22Rv1 (cell line): Measurements from ENCODE around the gene EDRF1.

ENCODE experiments used
- H3K27ac ChIP-seq: fragments of 450-650 bp; 2 replicates; pipeline ENCODE4 v1.5.1; 2017
- CTCF ChIP-seq: fragments of 450-650 bp; IDR thresholded peaks from 2 replicates; pipeline ENCODE4 v1.5.1; 2017; ENCODE audit warnings: mild to moderate bottlenecking
- ZFX ChIP-seq: fragments of 450-650 bp; IDR thresholded peaks from 2 replicates; pipeline ENCODE4 v1.6.1; 2017; ENCODE audit warnings: antibody characterized with exemption, borderline replicate concordance

EDRF1 gene

DNA sequence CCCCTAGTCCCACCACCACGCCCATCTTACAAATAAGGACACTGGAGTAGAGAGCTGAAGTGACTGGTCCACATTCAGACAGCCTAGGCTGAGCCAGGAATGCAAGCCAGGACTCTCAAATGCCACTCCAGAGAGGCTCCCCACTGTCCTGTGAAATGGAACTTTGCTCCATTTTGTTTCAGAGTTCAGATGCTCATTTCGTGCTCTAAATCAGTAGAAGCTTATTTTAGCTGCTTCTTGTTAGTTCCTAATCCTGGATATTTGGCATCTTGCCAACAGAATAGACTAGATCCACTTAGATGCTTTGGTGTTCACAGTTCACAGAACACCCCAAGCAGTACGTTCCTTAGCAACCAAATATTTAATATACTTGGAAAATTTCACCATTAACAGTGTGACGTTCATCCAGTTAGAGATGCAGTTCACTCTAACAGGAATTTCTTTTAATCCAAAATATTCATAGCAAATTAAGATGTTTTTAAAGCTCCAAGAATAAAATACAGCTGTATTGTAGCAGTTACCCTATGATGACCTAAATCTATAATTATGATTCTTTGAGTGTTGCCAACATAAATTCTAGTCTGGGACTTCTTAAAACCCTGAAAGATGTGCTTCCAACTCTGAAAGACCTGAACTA is 48.8 kb downstream of the EDRF1 start:
- H3K27ac ChIP-seq, result no peak overlapping the region
- TF ChIP-seq CTCF (no peak), ZFX (no peak)

DNA sequence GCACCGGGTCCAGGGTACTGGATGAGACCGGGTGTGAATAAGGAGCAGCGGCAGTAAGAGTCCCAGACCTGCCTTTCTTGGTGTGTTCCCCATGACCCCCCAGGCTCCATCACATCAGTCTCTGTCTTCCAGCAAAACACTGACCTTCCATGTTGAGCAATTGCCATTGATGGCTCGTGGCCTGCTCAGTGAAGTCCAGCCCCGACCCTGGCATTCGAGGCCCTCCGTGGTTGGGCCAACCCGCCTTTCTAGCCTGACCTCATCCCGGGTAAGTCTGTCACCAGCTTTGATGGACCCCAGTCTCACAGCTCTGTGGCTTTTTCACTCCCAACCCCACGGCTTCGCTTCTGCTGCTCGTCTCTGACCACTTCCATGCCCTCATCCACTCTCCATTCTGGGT is 49.7 kb downstream of the EDRF1 start:
- no peak overlapping the region for H3K27ac ChIP-seq
- TF ChIP-seq ZFX (no peak), CTCF (no peak)

DNA sequence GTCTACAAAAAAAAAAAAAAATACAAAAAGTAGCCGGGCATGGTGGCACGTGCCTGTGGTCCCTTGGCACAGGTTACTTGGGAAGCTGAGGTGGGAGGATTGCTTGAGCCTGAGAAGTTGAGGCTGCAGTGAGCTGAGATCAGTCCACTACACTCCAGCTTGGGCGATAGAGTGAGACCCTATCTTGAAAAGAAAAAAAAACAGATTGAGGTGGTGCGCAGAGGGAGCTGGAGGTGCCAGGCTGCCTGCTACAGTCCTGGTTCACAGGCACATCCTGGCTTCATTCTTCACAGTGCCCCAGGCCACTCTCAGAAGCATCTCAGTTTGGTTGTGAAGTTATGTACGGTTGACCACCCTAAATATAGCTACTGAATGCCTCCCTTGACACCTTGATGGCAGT is 51.3 kb downstream of the EDRF1 start:
- TF ChIP-seq ZFX (no peak), CTCF (no peak)
- H3K27ac ChIP-seq, result no peak overlapping the region

DNA sequence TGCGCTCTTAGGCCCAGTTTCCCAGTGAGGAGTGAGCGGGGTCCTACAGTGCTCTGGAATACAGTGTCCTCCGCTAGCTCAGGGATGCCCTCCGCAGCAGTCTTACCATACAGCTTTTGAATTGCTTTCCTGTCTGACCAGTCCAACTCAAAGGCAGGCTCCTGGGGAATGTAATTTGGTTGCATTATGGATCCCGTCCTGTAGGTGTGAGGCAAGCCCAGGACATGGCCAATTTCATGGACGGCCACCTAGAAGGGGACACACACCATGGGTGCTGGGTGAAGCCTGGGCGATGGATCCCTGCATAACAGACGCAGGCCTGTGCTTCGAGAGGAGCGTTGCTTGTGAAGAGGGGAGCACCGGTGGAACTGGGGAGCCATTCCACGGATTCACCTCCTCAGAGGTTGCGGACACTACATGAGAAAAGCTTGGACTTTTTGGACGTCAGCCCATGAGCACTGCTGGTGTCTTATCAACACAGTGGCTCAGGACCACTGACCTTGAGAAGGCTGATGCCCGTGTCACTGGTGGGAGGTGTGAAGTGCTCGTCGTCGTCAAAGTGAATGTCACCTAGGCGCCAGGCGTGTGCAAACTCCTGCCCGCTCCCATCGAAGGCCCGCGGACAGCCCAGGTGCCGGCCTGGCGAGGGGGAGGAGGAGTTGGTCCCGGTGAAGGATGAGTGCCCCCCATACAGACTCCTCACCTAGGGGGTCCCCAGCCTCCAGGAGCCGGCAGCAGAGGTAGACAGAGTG is 52.8 kb downstream of the EDRF1 start:
- TF ChIP-seq ZFX (no peak), CTCF (no peak)
- no peak overlapping the region for H3K27ac ChIP-seq

DNA sequence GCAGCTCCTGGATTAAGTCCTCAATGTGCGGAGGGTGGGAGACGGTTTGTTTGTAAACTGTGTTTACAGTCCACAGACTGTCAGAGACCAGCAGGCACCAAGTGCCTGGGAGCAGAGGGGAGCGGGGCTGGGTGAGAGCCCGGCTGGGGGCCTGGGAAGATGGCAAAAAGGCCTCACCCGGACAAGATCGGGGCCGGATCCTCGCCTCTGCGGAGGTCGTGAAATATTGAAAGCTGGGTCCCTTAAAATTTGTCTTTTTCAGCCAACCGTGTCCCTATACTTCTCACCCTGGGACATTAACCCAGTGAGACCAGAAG is 53.3 kb downstream of the EDRF1 start:
- no peak for TF ChIP-seq CTCF
- no peak for TF ChIP-seq ZFX
- H3K27ac ChIP-seq, result no peak overlapping the region

- TF ChIP-seq ZFX, result no peak
- TF ChIP-seq CTCF, result no peak
- no peak overlapping the region for H3K27ac ChIP-seq
These were observed 54.4 kb downstream of the EDRF1 start for GRCh38 chr10:125773687-125774543.

- H3K27ac ChIP-seq, result no peak overlapping the region
These were observed 55.2 kb downstream of the EDRF1 start for GRCh38 chr10:125774581-125775191.

More at GRCh38 chr10:125774581-125775191, 55.2 kb downstream of the EDRF1 start:
- TF ChIP-seq CTCF, result no peak
